HCT116 (cell line): Measurements from ENCODE around the gene C16orf74. TPM values are rescaled to one million over a fixed set of nuclear protein-coding genes. Genes with fewer than 3 reads are reported as not detected.

ENCODE experiments used
- ATAC-seq: fragments of 200-7000 bp; cut with Tn5 transposase; 2 replicates; pipeline ENCODE4 v1.9.1; 2020; ENCODE audit warnings: mild to moderate bottlenecking, moderate library complexity
- BruUV-seq: library from RNA; stranded (reverse); fragments of 400-500 nt; replicated peaks from 2 replicates; lab custom pipeline; 2021; lab: Mats Ljungman, UMichigan
- CTCF ChIA-PET: fragments of 300-600 bp; sonication (Branson Sonifier 250); formaldehyde crosslinking; loops from one replicate; lab custom pipeline; 2021; ENCODE audit warnings: antibody characterized with exemption; lab: Charles Lee
- POLR2A ChIA-PET: fragments of 300-600, 350-600 bp; sonication (Branson Sonifier 250); formaldehyde crosslinking; loops from one replicate; lab custom pipeline; 2021; ENCODE audit warnings: antibody characterized with exemption; lab: Charles Lee
- RAD21 ChIA-PET, 2 experiments: fragments of 300-600 bp; sonication (Branson Sonifier 250); formaldehyde crosslinking; loops; one replicate each; lab custom pipeline; 2023; ENCODE audit warnings: low total read pairs in 2 of 2; ENCODE audit not compliant: uncharacterized antibody in 2 of 2, unreplicated experiment in 2 of 2, low non-redundant PET in 1 of 2; lab: Charles Lee
- DNase-seq: peaks from one replicate; pipeline ENCODE4 v3.0.0-alpha.2; 2010; ENCODE audit warnings: low read depth, low spot score
- H2AFZ ChIP-seq: fragments of 200-600 bp; shearing (Covaris generic), sonication (generic); 2 replicates; pipeline ENCODE4 v1.6.1; 2017; ENCODE audit warnings: low read depth, mixed run types, mixed read lengths, antibody characterized with exemption, low read length; ENCODE audit not compliant: poor library complexity, severe bottlenecking
- H3K27ac ChIP-seq: 2 replicates; pipeline ENCODE4 v1.5.1; 2012; ENCODE audit warnings: low read depth, low read length
- H3K27me3 ChIP-seq: fragments of 200-600 bp; sonication (generic); 2 replicates; pipeline ENCODE4 v1.6.1; 2016; ENCODE audit warnings: mixed run types, low read length, mixed read lengths; ENCODE audit not compliant: insufficient read depth
- H3K36me3 ChIP-seq, 2 experiments: fragments of 200-500 bp in 1 of 2; fragments of 200-600 bp in 1 of 2; sonication (Bioruptor generic) in 1 of 2; sonication (generic) in 1 of 2; 2 replicates each; pipeline versions ENCODE4 v1.5.1 to v1.6.1; 2014 to 2016; ENCODE audit warnings: low read length in 2 of 2, inconsistent platforms in 1 of 2, mixed read lengths in 1 of 2, mixed run types in 1 of 2; ENCODE audit not compliant: insufficient read depth in 2 of 2, control insufficient read depth in 1 of 2
- H3K4me1 ChIP-seq, 2 experiments: fragments of 200-600 bp in 1 of 2; sonication (generic) in 1 of 2; 2 replicates each; pipeline versions ENCODE4 v1.5.1 to v1.6.1; 2012 to 2017; ENCODE audit warnings: low read length in 2 of 2, inconsistent platforms in 1 of 2, mild to moderate bottlenecking in 1 of 2, mixed read lengths in 1 of 2, mixed run types in 1 of 2, moderate library complexity in 1 of 2; ENCODE audit not compliant: insufficient read depth in 2 of 2, control insufficient read depth in 1 of 2
- H3K4me2 ChIP-seq: fragments of 200-600 bp; sonication (generic); 2 replicates; pipeline ENCODE4 v1.6.1; 2017; ENCODE audit warnings: mixed run types, low read length, mixed read lengths
- H3K4me3 ChIP-seq, 2 experiments: fragments of 200-600 bp in 1 of 2; sonication (generic) in 1 of 2; replicated peaks in 1 of 2; 2 replicates each; pipeline ENCODE4 v1.5.1; 2011 to 2016; ENCODE audit warnings: low read length in 2 of 2, control low read depth in 1 of 2, low read depth in 1 of 2, mild to moderate bottlenecking in 1 of 2, mixed read lengths in 1 of 2, mixed run types in 1 of 2
- H3K79me2 ChIP-seq: fragments of 200-600 bp; sonication (generic); 2 replicates; pipeline ENCODE4 v1.6.1; 2017; ENCODE audit warnings: mild to moderate bottlenecking, mixed run types, low read length, moderate library complexity, mixed read lengths; ENCODE audit not compliant: insufficient read depth
- H3K9ac ChIP-seq: fragments of 200-600 bp; sonication (generic); 2 replicates; pipeline ENCODE4 v1.6.1; 2016; ENCODE audit warnings: low read length, mixed read lengths
- H3K9me2 ChIP-seq: fragments of 200-600 bp; sonication (generic), shearing (Covaris generic); 2 replicates; pipeline ENCODE4 v1.6.1; 2017; ENCODE audit warnings: mixed run types, mild to moderate bottlenecking, moderate library complexity; ENCODE audit not compliant: insufficient read depth
- H3K9me3 ChIP-seq, 2 experiments: fragments of 200-500 bp in 1 of 2; fragments of 200-600 bp in 1 of 2; sonication (Bioruptor generic) in 1 of 2; sonication (generic) in 1 of 2; 2 replicates each; pipeline ENCODE4 v1.6.1; 2014 to 2017; ENCODE audit warnings: low read length in 2 of 2, mixed read lengths in 2 of 2, inconsistent platforms in 1 of 2, low read depth in 1 of 2, mild to moderate bottlenecking in 1 of 2, mixed run types in 1 of 2, moderate library complexity in 1 of 2; ENCODE audit not compliant: control insufficient read depth in 1 of 2, insufficient read depth in 1 of 2
- H4K20me1 ChIP-seq: fragments of 200-600 bp; sonication (generic), shearing (Covaris generic); 2 replicates; pipeline ENCODE4 v1.6.1; 2017; ENCODE audit warnings: mixed run types, mild to moderate bottlenecking, moderate library complexity; ENCODE audit not compliant: insufficient read depth
- EZH2phosphoT487 ChIP-seq: fragments of 200-600 bp; IDR thresholded peaks from 2 replicates; pipeline ENCODE4 v1.6.1; 2018; ENCODE audit warnings: antibody characterized with exemption, borderline replicate concordance
- RAD21 ChIP-seq: IDR thresholded peaks from 2 replicates; pipeline ENCODE4 v1.6.1; 2012; ENCODE audit warnings: low read depth, mild to moderate bottlenecking
- SRF ChIP-seq: IDR thresholded peaks from 2 replicates; pipeline ENCODE4 v1.6.1; 2012; ENCODE audit warnings: low read depth
- ZNF274 ChIP-seq: fragments of 200-500 bp; sonication (Bioruptor generic); IDR thresholded peaks from 2 replicates; pipeline ENCODE4 v1.6.1; 2014; ENCODE audit warnings: mild to moderate bottlenecking, low read depth, low read length, inconsistent platforms
- intact Hi-C: fragments of 100-400 bp; cut with micrococcal nuclease; formaldehyde crosslinking; loops from 2 replicates; pipeline ENCODE4 v1.10.0; 2022
- total RNA-seq: library from RNA; stranded (reverse); gene quantifications from one replicate; pipeline ENCODE4 v1.2.1, GENCODE V29; 2021; ENCODE audit not compliant: unreplicated experiment
- TF ChIP-seq, protein P1 (sequence below): IDR thresholded peaks from 2 replicates; pipeline ENCODE4 v1.6.1; 2011; ENCODE audit warnings: mild to moderate bottlenecking, low read length, moderate library complexity; ENCODE audit not compliant: insufficient replicate concordance; ENCODE audit errors: extremely low read depth
- TF ChIP-seq, protein P2 (sequence below), 3 experiments: fragments of 200-600 bp in 1 of 3; sonication (generic) in 1 of 3; IDR thresholded peaks in 2 of 3; conservative IDR thresholded peaks in 1 of 3; 2 replicates each; pipeline ENCODE4 v1.5.1; 2012 to 2017; ENCODE audit warnings: low read depth in 2 of 3, low read length in 2 of 3, antibody characterized with exemption in 1 of 3, borderline replicate concordance in 1 of 3, control low read depth in 1 of 3, mild to moderate bottlenecking in 1 of 3, mixed read lengths in 1 of 3, mixed run types in 1 of 3, moderate library complexity in 1 of 3; ENCODE audit not compliant: insufficient read depth in 1 of 3
- TF ChIP-seq, protein P3 (sequence below): IDR thresholded peaks from 2 replicates; pipeline ENCODE4 v1.6.1; 2012

C16orf74 gene
- total RNA-seq, 1 experiment from 2014 or later: 30.0 TPM

DNA sequence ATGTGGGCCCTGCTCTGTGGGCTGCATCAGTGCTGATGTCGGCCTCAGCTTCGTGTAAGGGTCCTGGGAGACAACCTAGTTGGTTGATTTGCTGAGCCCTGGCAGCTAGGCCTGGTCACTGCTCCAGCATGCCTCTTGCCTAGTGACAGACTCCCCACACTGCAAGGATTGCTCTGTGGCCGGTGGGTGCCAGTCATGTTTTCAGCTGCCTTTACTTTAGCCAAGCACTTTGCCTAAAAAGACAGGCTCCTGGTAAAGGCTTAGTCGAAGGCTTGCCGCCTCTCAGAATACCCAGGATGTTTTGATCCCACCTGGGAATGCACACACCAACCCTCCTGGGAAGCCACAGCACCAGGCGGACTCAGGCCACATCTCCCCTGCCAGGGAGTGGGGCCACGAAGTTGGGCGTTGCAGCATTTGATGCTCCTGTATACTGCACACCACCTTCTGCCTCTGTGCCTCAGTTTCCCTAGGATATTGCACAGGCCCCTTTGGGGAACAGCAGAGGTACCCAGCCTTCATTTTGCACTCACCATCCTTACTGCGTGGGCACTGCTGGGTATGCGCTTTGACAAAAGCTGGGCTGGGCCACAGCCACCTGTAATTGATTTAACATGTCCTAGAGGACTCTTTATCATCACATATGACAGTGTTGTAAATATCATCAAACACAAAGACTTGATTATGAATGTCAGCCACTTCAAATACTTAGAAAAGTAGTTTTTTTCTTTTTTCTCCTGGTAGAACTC is 82.0 kb downstream of the C16orf74 start:
- ChIA-PET RAD21 (no interaction called here), CTCF (no interaction called here), POLR2A (no interaction called here)
- intact Hi-C loops: no loop called here
- no TSS peak for BruUV-seq
- Histone ChIP-seq H4K20me1 (peaks cover 4% of the 10 kb centered on the region; the same call in 1 of the 2 replicates), H3K9me2 (no peaks in the 10 kb centered on the region), H3K9ac (no peak overlapping the region), H3K36me3 (peaks cover 68 to 82% of the 10 kb centered on the region in 2 experiments; a peak in 3 of 4 replicates), H3K4me2 (no peak overlapping the region), H3K79me2 (no peaks in the 10 kb centered on the region), H3K9me3 (no peaks in the 10 kb centered on the region), H3K27ac (no peak overlapping the region), H2AFZ (no peak overlapping the region), H3K4me1 (no peaks in the 10 kb centered on the region), H3K4me3 (no peak overlapping the region), H3K27me3 (no peaks in the 10 kb centered on the region)
- no peak for DNase-seq
- TF ChIP-seq ZNF274 (no peak), RAD21 (no peak), SRF (no peak), EZH2phosphoT487 (no peak)
- TF ChIP-seq, protein P1, sequence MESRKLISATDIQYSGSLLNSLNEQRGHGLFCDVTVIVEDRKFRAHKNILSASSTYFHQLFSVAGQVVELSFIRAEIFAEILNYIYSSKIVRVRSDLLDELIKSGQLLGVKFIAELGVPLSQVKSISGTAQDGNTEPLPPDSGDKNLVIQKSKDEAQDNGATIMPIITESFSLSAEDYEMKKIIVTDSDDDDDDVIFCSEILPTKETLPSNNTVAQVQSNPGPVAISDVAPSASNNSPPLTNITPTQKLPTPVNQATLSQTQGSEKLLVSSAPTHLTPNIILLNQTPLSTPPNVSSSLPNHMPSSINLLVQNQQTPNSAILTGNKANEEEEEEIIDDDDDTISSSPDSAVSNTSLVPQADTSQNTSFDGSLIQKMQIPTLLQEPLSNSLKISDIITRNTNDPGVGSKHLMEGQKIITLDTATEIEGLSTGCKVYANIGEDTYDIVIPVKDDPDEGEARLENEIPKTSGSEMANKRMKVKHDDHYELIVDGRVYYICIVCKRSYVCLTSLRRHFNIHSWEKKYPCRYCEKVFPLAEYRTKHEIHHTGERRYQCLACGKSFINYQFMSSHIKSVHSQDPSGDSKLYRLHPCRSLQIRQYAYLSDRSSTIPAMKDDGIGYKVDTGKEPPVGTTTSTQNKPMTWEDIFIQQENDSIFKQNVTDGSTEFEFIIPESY: no peak
- TF ChIP-seq, protein P2, sequence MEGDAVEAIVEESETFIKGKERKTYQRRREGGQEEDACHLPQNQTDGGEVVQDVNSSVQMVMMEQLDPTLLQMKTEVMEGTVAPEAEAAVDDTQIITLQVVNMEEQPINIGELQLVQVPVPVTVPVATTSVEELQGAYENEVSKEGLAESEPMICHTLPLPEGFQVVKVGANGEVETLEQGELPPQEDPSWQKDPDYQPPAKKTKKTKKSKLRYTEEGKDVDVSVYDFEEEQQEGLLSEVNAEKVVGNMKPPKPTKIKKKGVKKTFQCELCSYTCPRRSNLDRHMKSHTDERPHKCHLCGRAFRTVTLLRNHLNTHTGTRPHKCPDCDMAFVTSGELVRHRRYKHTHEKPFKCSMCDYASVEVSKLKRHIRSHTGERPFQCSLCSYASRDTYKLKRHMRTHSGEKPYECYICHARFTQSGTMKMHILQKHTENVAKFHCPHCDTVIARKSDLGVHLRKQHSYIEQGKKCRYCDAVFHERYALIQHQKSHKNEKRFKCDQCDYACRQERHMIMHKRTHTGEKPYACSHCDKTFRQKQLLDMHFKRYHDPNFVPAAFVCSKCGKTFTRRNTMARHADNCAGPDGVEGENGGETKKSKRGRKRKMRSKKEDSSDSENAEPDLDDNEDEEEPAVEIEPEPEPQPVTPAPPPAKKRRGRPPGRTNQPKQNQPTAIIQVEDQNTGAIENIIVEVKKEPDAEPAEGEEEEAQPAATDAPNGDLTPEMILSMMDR (IDR thresholded peaks at IDR 0.05 in 2 of 3, conservative IDR thresholded peaks at IDR 0.05 in 1 of 3; ENCODE audit: borderline replicate concordance in 1 of 3, insufficient read depth in 1 of 3, low read depth in 2 of 3, low read length in 2 of 3): no peak
- TF ChIP-seq, protein P3, sequence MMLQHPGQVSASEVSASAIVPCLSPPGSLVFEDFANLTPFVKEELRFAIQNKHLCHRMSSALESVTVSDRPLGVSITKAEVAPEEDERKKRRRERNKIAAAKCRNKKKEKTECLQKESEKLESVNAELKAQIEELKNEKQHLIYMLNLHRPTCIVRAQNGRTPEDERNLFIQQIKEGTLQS: no peak
- peak; percentile 12; the same call in 1 of the 2 replicates for ATAC-seq
